HEK293T (cell line): ENCODE data around the gene ERC2.

ENCODE experiments used
- BHLHE40 ChIP-seq: fragments of 450-650 bp; IDR thresholded peaks from 2 replicates; pipeline ENCODE4 v1.6.1; 2016; ENCODE audit warnings: mild to moderate bottlenecking, moderate library complexity, borderline replicate concordance
- ELF4 ChIP-seq: fragments of 450-650 bp; IDR thresholded peaks from 2 replicates; pipeline ENCODE4 v1.6.1; 2017; ENCODE audit warnings: antibody characterized with exemption
- FOXK2 ChIP-seq: fragments of 450-650 bp; IDR thresholded peaks from 2 replicates; pipeline ENCODE4 v1.6.1; 2016; ENCODE audit warnings: mild to moderate bottlenecking
- FOXM1 ChIP-seq: fragments of 450-650 bp; IDR thresholded peaks from 2 replicates; pipeline ENCODE4 v1.6.1; 2017; ENCODE audit warnings: mild to moderate bottlenecking, borderline replicate concordance
- HDGF ChIP-seq: fragments of 450-650 bp; IDR thresholded peaks from 2 replicates; pipeline ENCODE4 v1.6.1; 2017; ENCODE audit warnings: antibody characterized with exemption, borderline replicate concordance
- SP1 ChIP-seq: fragments of 450-650 bp; IDR thresholded peaks from 2 replicates; pipeline ENCODE4 v1.6.1; 2017
- SUZ12 ChIP-seq: fragments of 450-650 bp; IDR thresholded peaks from 2 replicates; pipeline ENCODE4 v1.6.1; 2016; ENCODE audit warnings: mild to moderate bottlenecking
- ZNF384 ChIP-seq: fragments of 450-650 bp; IDR thresholded peaks from 2 replicates; pipeline ENCODE4 v1.6.1; 2016
- TF ChIP-seq, protein P1 (sequence below): fragments of 450-650 bp; IDR thresholded peaks from 2 replicates; pipeline ENCODE4 v1.6.1; 2016

DNA sequence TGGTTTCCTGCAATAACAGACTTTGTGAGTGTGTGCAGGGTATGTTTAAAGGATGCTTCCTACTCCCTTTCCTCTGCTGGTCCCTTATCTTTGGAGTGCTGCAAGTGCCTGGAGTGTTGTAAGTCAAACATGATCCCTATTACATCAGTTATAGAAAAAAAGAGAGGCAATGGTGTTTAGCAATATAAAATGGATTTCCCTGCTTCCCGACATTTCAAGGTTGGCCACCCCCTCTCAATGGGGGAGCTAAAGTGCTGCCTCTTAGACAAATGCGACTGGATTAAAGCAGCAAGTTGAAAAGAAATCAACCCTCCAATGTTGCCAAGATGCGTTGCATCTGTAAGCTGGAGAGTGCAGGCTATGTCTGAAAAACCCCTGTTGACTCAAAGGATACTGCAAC is 778.1 kb downstream of the ERC2 start:
- TF ChIP-seq FOXK2, result no peak
- TF ChIP-seq FOXM1, result no peak
- TF ChIP-seq, protein P1, sequence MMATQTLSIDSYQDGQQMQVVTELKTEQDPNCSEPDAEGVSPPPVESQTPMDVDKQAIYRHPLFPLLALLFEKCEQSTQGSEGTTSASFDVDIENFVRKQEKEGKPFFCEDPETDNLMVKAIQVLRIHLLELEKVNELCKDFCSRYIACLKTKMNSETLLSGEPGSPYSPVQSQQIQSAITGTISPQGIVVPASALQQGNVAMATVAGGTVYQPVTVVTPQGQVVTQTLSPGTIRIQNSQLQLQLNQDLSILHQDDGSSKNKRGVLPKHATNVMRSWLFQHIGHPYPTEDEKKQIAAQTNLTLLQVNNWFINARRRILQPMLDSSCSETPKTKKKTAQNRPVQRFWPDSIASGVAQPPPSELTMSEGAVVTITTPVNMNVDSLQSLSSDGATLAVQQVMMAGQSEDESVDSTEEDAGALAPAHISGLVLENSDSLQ, result no peak
- TF ChIP-seq ELF4, result no peak
- TF ChIP-seq HDGF, result no peak
- no peak for TF ChIP-seq BHLHE40
- no peak for TF ChIP-seq ZNF384
- TF ChIP-seq SP1, result no peak
- no peak for TF ChIP-seq SUZ12
